A549 treated with AZD9567 at 1 μM for 4 hours (cell line): ENCODE data around the gene PRPF40A. TPM values are rescaled to one million over a fixed set of nuclear protein-coding genes. Genes with fewer than 3 reads are reported as not detected.

Experiments used
- total RNA-seq: library from RNA; stranded (reverse); fragments of 200-300 nt; extraction: Qiagen RNA extraction; gene quantifications from 5 replicates; pipeline ENCODE4 v1.2.3, GENCODE V29; 2022; ENCODE audit not compliant: insufficient read depth

The PRPF40A gene
- 64.8 to 96.3 TPM (median 85.0 TPM) in 5 replicates for total RNA-seq

GRCh38 chr2:152717228-152718075 lies at the start of gene PRPF40A:
TSS of gene PRPF40A (minus strand) at chr2:152717461. CDS start at chr2:152717439, 22 bp downstream.

GRCh38 chr2:152718076-152718908 lies 1.0 kb upstream of the PRPF40A start, which contains the start of gene ARL6IP6:
TSS of gene ARL6IP6 (plus strand) at chr2:152718620. CDS start at chr2:152718625, 5 bp downstream.

Other genes with a start within 250 kb of the PRPF40A start
- 22.9 to 39.4 TPM (median 30.3 TPM) in 5 replicates for gene ARL6IP6, start 1.2 kb upstream of the PRPF40A start, total RNA-seq